ENCODE data around the gene SESN1.
"Not testable (repeated sequence)": the region's sequence is repeated elsewhere in the genome, so short reads cannot be mapped to it uniquely, and the experiment has no call there.

Gene SESN1

DNA sequence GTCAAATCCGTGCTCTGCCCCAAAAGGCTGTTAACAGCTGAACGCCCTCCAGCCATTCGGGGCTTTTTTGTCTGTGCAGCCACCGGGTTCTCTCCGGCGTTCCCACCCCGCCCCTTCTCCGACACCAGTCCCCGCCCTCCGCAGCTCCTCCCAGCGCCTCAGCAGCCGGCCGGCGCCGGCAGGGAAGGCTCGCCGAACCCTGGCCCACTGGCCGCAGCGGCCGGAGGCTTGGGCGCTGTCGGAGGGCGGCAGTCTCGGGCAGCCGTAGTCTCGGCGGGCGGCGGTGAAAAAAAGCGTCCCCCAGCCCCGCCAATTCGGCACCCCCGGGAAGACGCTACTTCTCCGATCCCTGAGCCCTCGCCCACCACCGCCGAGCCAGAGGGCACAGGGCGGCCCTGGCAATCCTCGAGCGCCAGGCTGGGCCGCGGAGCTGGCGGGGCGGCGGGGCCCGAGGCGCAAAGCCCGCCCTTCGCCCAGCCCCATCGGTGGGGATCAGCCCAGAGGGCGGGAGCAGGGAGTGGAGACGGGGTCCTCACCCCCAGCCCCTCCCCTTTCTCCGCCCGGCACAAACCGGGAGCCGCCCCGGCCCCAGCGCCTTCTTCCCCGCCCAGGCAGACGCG, at the start of gene SESN1:
SESN1 (minus strand) TSS at position 431 of the 620 bp plus-strand sequence. CDS start 773 bp downstream, outside the sequence.
- POLR2A ChIA-PET (ENCODE audit: low non-redundant PET): no interaction called here
- CTCF ChIA-PET: interaction anchor here (0.7 kb wide), 1 partner anchor 611 kb away, joined by 3 read pairs; no protein-coding TSS in a partner anchor
- DNase-seq (ENCODE audit: low spot score): peak; percentile 94
- H3K27ac ChIP-seq: peak within 1 kb of the TSS; percentile 97
- TF ChIP-seq, protein P1, sequence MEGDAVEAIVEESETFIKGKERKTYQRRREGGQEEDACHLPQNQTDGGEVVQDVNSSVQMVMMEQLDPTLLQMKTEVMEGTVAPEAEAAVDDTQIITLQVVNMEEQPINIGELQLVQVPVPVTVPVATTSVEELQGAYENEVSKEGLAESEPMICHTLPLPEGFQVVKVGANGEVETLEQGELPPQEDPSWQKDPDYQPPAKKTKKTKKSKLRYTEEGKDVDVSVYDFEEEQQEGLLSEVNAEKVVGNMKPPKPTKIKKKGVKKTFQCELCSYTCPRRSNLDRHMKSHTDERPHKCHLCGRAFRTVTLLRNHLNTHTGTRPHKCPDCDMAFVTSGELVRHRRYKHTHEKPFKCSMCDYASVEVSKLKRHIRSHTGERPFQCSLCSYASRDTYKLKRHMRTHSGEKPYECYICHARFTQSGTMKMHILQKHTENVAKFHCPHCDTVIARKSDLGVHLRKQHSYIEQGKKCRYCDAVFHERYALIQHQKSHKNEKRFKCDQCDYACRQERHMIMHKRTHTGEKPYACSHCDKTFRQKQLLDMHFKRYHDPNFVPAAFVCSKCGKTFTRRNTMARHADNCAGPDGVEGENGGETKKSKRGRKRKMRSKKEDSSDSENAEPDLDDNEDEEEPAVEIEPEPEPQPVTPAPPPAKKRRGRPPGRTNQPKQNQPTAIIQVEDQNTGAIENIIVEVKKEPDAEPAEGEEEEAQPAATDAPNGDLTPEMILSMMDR (conservative IDR thresholded peaks at IDR 0.05; ENCODE audit: low read depth): no peak

DNA sequence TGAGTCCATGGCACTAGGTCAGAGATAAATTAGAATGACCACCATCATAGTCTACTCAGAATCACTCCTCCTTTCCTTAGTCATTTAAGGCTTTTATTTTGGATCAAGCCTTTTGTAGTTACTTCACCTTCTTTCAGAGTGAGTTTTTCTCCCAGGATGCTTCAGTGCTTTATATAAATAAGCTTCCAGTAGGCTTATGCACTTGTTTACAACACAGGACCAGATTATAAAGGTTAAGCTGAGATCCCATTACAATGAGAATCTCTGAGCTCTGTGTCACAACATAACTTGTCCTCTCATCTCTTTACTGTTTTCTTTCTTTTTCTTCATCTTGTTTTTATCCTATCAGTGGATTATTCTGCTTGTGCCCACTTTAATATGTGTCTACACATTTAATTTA, 48.5 kb upstream of the SESN1 start:
- POLR2A ChIA-PET (ENCODE audit: low non-redundant PET): no interaction called here

DNA sequence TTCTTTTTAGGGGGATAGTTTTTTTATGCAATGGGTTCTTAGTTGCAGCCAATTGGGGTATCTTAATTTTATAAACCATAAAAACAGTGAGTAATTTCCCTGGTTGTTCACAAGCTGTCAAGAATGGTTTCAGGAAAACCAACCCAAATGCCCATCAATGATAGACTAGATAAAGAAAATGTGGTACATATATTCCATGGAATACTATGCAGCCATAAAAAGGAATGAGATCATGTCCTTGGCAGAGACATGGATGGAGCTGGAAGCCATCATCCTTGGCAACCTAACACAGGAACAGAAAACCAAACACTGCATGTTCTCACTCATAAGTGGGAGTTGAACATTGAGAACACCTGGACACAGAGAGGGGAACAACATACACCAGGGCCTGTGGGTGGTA, 47.4 kb upstream of the SESN1 start:
- DNase-seq (ENCODE audit: low spot score); H3K27ac ChIP-seq; CTCF ChIA-PET; POLR2A ChIA-PET (ENCODE audit: low non-redundant PET): not testable (repeated sequence)

More for the DNA sequence above, 48.5 kb upstream of the SESN1 start:
- CTCF ChIA-PET: no interaction called here
- no peak overlapping the region for H3K27ac ChIP-seq
- no peak for DNase-seq (ENCODE audit: low spot score)
- TF ChIP-seq, protein P1 (conservative IDR thresholded peaks at IDR 0.05; ENCODE audit: low read depth): no peak

DNA sequence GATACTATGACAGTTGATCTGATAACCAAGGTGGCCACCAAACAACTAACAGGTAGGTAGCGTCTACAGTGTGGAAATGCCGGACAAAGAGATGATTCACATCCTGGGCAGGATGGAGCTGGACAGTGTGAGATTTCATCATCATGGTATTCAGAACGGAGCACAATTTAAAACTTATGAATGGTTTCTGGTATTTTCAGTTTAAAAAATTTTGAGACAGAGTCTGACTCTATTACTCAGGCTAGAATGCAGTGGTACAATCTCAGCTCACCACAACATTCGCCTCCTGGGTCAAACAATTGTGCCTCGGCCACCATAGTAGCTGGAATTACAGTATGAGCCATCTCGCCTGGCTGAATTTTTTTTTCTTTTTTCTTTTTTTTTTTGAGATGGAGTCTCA, 44.5 kb upstream of the SESN1 start:
- TF ChIP-seq, protein P1 (conservative IDR thresholded peaks at IDR 0.05; ENCODE audit: low read depth): no peak
- H3K27ac ChIP-seq: peak overlapping the region; percentile 78
- POLR2A ChIA-PET (ENCODE audit: low non-redundant PET): no interaction called here
- peak; percentile 9 for DNase-seq (ENCODE audit: low spot score)
- CTCF ChIA-PET: no interaction called here

DNA sequence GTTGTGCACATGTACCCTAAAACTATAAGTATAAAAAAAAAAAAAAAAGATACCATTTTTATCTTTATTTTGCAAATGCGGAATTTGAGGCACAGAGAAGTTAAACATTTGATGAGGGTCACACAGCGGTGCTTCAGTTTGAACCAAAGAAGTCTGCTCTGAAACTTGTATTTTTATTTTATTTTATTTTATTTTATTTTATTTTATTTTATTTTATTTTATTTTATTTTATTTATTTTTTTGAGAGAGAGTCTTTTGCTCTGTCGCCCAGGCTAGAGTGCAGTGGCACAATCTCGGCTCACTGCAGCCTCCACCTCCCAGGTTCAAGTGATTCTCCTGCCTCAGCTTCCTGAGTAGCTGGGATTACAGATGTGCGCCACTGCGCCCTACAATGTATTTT, 41.9 kb upstream of the SESN1 start:
- H3K27ac ChIP-seq; POLR2A ChIA-PET (ENCODE audit: low non-redundant PET); DNase-seq (ENCODE audit: low spot score); CTCF ChIA-PET: not testable (repeated sequence)

DNA sequence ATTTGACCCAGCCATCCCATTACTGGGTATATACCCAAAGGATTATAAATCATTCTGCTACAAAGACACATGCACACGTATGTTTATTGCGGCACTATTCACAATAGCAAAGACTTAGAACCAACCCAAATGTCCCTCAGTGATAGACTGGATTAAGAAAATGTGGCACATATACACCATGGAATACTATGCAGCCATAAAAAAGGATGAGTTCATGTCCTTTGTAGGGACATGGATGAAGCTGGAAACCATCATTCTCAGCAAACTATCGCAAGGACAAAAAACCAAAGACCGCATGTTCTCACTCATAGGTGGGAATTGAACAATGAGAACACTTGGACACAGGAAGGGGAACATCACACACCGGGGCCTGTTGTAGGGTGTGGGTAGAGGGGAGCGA, 41.4 kb upstream of the SESN1 start:
- CTCF ChIA-PET; POLR2A ChIA-PET (ENCODE audit: low non-redundant PET); H3K27ac ChIP-seq; DNase-seq (ENCODE audit: low spot score): not testable (repeated sequence)

DNA sequence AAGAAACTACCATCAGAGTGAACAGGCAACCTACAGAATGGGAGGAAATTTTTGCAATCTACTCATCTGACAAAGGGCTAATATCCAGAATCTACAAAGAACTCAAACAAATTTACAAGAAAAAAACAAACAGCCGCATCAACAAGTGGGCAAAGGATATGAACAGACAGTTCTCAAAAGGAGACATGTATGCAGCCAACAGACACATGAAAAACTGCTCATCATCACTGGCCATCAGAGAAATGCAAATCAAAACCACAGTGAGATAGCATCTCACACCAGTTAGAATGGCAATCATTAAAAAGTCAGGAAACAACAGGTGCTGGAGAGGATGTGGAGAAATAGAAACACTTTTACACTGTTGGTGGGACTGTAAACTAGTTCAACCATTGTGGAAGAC, 41.0 kb upstream of the SESN1 start:
- H3K27ac ChIP-seq; CTCF ChIA-PET; POLR2A ChIA-PET (ENCODE audit: low non-redundant PET); DNase-seq (ENCODE audit: low spot score): not testable (repeated sequence)

DNA sequence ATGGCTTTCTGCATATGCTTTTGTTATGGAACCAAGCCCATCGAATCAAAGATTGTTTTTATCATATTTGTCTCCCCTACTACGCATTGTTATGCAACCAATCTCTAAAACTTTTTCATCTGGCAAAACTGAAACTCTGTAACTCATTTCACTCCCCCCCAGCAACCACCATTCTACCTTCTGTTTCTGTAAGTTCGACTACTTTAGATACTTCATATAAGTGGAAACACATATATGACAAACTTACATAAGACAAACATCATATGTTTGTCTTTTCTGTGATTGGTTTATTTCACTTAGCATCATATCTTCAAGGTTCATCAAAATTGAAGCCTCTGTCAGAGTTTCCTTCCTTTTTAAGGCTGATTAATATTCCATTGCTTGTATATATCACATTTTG, 35.4 kb upstream of the SESN1 start:
- TF ChIP-seq, protein P1 (conservative IDR thresholded peaks at IDR 0.05; ENCODE audit: low read depth): no peak
- no peak for DNase-seq (ENCODE audit: low spot score)
- POLR2A ChIA-PET (ENCODE audit: low non-redundant PET): no interaction called here
- no peak overlapping the region for H3K27ac ChIP-seq
- CTCF ChIA-PET: no interaction called here

DNA sequence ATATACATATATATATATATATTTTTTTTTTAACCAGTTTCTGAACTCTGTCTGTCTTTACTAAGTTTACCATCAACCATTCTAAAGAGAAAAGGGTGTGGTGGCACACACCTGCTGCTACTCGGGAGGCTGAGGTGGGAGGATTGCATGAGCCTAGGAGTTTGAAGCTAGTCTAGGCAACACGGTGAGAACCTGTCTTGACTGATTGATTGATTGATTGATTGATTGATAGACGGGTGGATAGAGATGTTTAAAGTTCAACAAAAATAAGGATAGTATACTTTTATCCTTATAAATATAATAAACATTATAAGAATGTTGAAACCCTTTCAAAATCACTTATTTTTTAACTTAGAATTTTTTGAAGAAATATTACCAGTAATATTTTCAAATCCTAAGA, 30.9 kb upstream of the SESN1 start:
- no peak overlapping the region for H3K27ac ChIP-seq
- TF ChIP-seq, protein P1 (conservative IDR thresholded peaks at IDR 0.05; ENCODE audit: low read depth): no peak
- POLR2A ChIA-PET (ENCODE audit: low non-redundant PET): interaction anchor here (0.6 kb wide), 1 partner anchor 27 kb away, joined by 3 read pairs; no protein-coding TSS in a partner anchor
- DNase-seq (ENCODE audit: low spot score): no peak
- CTCF ChIA-PET: no interaction called here

All from RWPE1 (cell line).